Heart left ventricle (tissue), 13 donors: ENCODE measurements around the gene TSPAN13.

Source experiments
- CTCF ChIP-seq, 12 donors: fragments of 200-600 bp; sonication (generic) in 4 of 12; IDR thresholded peaks; one replicate each; pipeline versions ENCODE4 v1.5.0 to v1.8.0; 2018 to 2022; ENCODE audit warnings: antibody characterized with exemption in 12 of 12, mild to moderate bottlenecking in 5 of 12
- POLR2A ChIP-seq, 2 donors: fragments of 450-650 bp; IDR thresholded peaks; one replicate each; pipeline ENCODE4 v1.6.1; 2017; ENCODE audit warnings: antibody characterized with exemption in 2 of 2, mild to moderate bottlenecking in 2 of 2, moderate library complexity in 2 of 2
- donor health status: ischemic (EF 13 %, LVEDD 7.1; RV severe dilation, severe dysfunction).
- donor health status: DM: no; HTN: yes; CAD: no.
- donor health status: DM: no; HTN: no; CAD: no.
- donor health status: ischemic (EF 25% LVEDD 6.9; RV normal size, moderate dysfunction).
- donor health status: ischemic (EF 25% LVEDD 5.7; RV mildly dilated, moderate dysfunction).
- donor health status: ischemic (EF 35%, LVEDD 5.7; RV mildly dilated, moderate dysfunction).
- donor health status: nonischemic (EF 11% LVEDD 7.7; RV severe dilation, severe dysfunction).
- donor health status: DM: yes; HTN: yes; CAD: no.
- donor health status: PGD.
- donor health status: ischemic (EF 29% LVEDD 5.4; RV normal size, mild dysfunction).
- donor health status: nonischemic (EF 23%, LVEDD 6.1; RV moderate dilation, normal function).

DNA sequence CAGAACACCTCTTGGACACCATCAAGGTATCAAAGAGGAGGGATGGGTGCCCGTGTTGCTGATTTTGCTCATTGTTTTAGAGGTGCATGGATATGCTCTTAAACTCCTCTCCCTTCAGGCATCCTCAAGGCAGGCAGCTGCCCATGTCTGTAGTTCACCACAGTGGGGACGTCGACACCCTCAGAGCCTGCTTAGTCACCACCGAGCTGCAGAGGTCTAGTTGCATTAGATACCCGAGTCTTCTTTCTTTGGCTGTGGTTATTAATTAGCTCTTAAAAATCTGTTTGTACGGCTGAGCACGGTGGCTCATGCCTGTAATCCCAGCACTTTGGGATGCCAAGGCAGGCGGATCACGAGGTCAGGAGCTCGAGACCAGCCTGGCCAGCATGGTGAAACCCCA lies 24.7 kb upstream of the TSPAN13 start:
- no peak for TF ChIP-seq CTCF (IDR thresholded peaks at IDR 0.05)
- no peak for TF ChIP-seq POLR2A (IDR thresholded peaks at IDR 0.05)
